GM13976 (cell line): ENCODE results near the gene RBFOX2.

Source experiments
- DNase-seq: peaks from one replicate; pipeline ENCODE4 v3.0.0; 2012; ENCODE audit warnings: low spot score
- in situ Hi-C: fragments of 300-500 bp; cut with MboI; formaldehyde crosslinking; loops from one replicate; pipeline ENCODE4 v1.12.0; 2022; ENCODE audit warnings: low sequenced_read_pairs, mixed read lengths, inconsistent platforms; ENCODE audit not compliant: unreplicated experiment
- TF ChIP-seq, protein P1 (sequence below): IDR thresholded peaks from 2 replicates; pipeline ENCODE4 v1.5.1; 2012; ENCODE audit warnings: borderline replicate concordance, mild to moderate bottlenecking; ENCODE audit not compliant: insufficient read depth; ENCODE audit errors: extremely low read depth, missing control alignments, control extremely low read depth

Gene RBFOX2

DNA sequence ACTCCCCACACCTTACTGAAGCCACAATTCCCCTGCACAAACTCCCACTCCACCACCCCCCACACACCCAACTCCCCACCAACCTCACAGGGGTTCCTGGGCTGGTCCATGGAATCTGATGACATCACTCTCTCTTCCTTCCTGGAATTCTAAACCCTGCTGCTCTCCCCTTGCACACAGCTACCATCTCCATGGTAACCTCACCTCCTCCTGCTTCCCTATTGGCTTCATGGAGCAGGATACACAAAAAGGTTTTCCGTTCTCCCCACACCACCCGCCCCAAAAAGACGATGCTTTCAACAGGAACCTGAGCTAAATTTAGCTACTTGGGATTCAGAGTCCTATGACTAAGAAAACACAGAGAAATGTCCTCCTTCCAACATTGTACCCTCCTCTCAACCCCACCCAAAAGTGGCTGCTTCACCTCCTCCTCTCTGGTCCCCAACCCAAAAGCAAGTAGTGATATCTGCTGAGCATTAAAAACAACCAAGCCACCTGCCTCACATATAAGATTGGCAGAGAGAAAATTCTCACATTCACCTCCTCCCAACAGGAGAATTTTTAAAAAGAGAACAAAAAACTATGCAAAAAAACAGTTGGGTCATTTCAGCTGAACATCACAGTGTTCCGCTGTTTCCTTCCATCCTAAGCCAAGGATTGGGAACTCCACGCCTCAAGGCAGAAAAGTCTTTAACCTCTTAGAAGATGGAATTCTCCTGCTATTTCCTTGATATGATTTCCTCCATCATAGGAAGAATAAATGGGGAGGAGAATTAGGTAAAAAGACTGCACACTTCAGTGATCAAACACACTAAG is 66.9 kb downstream of the RBFOX2 start:
- no peak for DNase-seq
- in situ Hi-C loops, result no loop called here

DNA sequence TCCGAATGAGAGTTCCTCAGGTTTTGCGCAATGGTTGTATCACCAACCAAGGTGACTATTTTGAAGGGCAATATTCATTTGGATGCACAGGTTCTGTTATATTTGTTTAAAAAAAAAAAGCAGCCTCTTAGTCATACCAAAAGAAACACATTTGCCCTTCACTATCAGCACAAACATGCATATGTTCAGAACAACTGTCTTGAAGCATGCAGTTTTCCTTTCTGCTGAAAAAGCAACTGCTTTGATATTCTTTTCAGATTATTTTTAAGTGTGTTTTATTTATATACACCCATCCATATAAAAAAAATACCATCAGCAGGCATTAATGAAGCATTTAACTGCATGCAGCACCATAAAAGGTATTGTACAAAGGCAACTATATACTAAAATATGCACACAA is 67.8 kb downstream of the RBFOX2 start:
- no peak for DNase-seq
- in situ Hi-C loops, result no loop called here
- TF ChIP-seq, protein P1, sequence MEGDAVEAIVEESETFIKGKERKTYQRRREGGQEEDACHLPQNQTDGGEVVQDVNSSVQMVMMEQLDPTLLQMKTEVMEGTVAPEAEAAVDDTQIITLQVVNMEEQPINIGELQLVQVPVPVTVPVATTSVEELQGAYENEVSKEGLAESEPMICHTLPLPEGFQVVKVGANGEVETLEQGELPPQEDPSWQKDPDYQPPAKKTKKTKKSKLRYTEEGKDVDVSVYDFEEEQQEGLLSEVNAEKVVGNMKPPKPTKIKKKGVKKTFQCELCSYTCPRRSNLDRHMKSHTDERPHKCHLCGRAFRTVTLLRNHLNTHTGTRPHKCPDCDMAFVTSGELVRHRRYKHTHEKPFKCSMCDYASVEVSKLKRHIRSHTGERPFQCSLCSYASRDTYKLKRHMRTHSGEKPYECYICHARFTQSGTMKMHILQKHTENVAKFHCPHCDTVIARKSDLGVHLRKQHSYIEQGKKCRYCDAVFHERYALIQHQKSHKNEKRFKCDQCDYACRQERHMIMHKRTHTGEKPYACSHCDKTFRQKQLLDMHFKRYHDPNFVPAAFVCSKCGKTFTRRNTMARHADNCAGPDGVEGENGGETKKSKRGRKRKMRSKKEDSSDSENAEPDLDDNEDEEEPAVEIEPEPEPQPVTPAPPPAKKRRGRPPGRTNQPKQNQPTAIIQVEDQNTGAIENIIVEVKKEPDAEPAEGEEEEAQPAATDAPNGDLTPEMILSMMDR, result no peak

More for the DNA sequence above, 66.9 kb downstream of the RBFOX2 start:
- TF ChIP-seq, protein P1, result no peak

DNA sequence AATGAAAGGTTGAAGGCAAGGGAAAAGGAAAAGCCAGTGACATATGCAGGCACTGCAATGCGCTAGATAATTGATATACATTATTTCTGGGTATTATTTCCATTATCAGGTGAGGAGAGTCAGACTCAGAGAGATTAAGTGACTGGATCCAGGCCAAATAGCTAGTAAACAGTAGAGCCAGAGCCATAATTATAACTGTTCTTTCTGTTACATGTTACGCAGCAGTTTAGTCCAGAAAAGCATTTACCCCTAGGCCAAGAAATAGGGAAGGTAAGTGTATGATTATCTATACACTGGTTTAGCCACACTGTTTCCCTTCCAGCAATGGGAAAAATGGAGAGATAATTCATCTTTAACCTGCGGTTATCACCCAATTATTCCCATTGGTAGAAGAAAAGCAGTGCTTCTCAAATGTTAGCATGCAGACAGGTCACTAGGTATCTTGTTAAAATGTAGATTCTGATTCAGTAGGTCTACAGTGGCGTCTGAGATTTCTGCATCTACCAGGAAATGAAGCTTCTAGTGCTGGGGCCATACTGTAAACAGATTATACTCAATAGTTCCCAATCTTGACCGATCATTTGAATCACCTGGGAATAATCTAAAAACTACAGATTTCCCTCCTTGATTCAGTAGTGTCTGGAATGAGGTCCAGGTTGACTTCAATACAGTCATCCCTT is 69.4 kb downstream of the RBFOX2 start:
- TF ChIP-seq, protein P1, result no peak
- no peak for DNase-seq
- in situ Hi-C loops, result no loop called here

DNA sequence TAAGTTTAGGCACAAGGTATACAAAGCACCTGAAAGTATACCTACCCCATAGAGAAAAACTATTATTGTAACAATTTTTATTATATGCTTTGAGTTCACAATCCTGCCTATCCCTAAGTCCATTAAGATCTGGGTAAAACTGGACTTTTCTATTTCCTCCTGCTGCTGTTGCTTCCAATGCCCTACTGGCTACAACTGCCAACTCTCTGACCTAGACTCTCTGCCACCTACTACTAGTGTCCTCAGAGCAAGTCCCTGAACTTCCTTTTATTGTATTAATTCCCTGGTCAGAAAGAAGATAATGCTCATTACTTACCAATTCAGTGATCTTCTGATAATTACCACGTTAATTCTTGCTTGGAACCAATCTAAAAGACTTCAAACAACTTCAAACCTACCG is 70.3 kb downstream of the RBFOX2 start:
- in situ Hi-C loops, result no loop called here
- no peak for DNase-seq
- TF ChIP-seq, protein P1, result no peak

DNA sequence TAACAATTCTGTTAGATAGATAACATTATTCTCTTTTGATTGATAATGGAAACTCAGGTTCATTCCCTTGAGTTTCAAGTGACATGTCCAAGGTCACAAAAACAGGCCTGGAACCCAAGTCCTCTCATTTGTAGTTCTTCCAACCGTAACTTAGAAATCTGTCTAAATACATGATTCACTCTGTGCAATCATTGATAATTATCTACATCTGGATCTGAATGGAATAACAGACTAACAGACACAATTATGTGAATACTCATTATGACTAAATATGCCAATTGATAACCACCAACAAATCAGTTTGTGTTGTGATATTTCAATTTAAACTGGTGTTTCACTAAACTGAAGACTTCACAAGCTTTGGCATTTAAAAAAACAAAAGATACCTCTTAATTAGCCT is 71.0 kb downstream of the RBFOX2 start:
- TF ChIP-seq, protein P1, result no peak
- in situ Hi-C loops, result no loop called here
- no peak for DNase-seq

DNA sequence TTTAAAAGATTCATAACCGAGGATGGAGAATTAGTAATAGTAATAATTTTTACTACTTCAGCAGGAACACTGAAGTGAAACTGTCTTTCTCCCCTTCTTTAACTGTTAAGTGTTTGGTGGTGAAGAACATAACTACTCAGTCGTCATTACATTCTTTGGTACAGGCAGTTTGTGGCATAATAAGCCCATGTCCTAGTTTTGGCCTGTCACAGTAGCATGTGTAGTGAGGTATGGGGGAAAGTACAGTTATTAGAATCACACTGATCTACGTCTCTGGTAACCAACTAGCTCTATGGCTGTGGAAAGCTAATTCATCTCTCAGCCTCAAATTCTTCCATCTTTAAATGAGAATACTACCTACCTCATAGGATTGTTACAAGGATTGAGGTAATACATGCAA is 71.8 kb downstream of the RBFOX2 start:
- TF ChIP-seq, protein P1, result no peak
- in situ Hi-C loops, result no loop called here
- no peak for DNase-seq
